GM06990 (cell line): ENCODE data around the gene EPAS1.

Experiments
- DNase-seq: peaks from one replicate; pipeline ENCODE4 v3.0.0-alpha.2; 2011; ENCODE audit not compliant: insufficient read length; ENCODE audit errors: extremely low read depth
- H3K27me3 ChIP-seq: replicated peaks from 2 replicates; pipeline ENCODE4 v1.6.0; 2011; ENCODE audit warnings: low read length; ENCODE audit not compliant: control insufficient read depth, insufficient read depth
- H3K36me3 ChIP-seq: 2 replicates; pipeline ENCODE4 v1.5.1; 2011; ENCODE audit warnings: low read length; ENCODE audit not compliant: control insufficient read depth, insufficient read depth
- H3K4me3 ChIP-seq: replicated peaks from 2 replicates; pipeline ENCODE4 v1.5.1; 2011; ENCODE audit warnings: low read depth, mild to moderate bottlenecking, control low read depth, low read length
- TF ChIP-seq, protein P1 (sequence below): IDR thresholded peaks from 2 replicates; pipeline ENCODE4 v1.5.1; 2011; ENCODE audit warnings: low read length, control low read depth, mild to moderate bottlenecking, inconsistent platforms; ENCODE audit not compliant: insufficient read depth, poor library complexity, severe bottlenecking

EPAS1 gene

GRCh38 chr2:46329803-46330775, 32.9 kb downstream of the EPAS1 start:
- TF ChIP-seq, protein P1, sequence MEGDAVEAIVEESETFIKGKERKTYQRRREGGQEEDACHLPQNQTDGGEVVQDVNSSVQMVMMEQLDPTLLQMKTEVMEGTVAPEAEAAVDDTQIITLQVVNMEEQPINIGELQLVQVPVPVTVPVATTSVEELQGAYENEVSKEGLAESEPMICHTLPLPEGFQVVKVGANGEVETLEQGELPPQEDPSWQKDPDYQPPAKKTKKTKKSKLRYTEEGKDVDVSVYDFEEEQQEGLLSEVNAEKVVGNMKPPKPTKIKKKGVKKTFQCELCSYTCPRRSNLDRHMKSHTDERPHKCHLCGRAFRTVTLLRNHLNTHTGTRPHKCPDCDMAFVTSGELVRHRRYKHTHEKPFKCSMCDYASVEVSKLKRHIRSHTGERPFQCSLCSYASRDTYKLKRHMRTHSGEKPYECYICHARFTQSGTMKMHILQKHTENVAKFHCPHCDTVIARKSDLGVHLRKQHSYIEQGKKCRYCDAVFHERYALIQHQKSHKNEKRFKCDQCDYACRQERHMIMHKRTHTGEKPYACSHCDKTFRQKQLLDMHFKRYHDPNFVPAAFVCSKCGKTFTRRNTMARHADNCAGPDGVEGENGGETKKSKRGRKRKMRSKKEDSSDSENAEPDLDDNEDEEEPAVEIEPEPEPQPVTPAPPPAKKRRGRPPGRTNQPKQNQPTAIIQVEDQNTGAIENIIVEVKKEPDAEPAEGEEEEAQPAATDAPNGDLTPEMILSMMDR: no peak
- H3K4me3 ChIP-seq: no peak overlapping the region
- H3K36me3 ChIP-seq: no peaks in the 10 kb centered on the region
- DNase-seq: no peak
- no peaks in the 10 kb centered on the region; the same call in 1 of the 2 replicates for H3K27me3 ChIP-seq

DNA sequence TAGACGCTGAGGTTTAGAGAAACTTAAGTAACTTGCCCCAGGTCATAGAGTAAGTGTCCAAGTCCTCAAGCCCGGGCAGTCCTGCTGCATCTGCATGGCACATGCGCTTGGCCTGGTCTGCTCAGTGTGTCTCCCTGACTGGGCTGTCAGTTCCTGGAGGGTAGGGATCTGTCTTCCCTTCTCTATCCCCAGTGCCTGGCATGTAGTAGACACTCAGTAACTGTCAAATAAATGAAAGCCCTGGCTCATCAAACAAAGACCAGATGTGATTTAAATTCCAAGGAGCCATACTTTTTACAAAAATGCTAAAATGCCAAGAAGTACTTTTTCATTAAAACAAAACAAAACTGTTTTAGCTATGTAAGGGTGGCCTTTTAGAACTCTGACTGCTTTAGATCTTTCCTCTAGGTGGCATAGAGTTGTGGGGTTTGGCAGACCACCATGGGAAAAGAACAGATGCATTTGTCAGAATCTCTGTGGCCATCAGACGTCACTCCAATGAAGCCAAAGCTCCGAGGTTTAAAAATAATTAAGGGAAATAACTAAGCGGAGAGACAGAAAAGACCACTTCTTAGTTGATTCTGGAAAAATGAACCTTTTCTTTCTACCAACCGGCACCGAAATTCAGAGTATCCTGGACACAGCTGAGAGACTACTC, 34.0 kb downstream of the EPAS1 start:
- TF ChIP-seq, protein P1: no peak
- Histone ChIP-seq H3K36me3 (no peaks in the 10 kb centered on the region), H3K4me3 (no peak overlapping the region), H3K27me3 (no peaks in the 10 kb centered on the region; the same call in 1 of the 2 replicates)
- DNase-seq: no peak

DNA sequence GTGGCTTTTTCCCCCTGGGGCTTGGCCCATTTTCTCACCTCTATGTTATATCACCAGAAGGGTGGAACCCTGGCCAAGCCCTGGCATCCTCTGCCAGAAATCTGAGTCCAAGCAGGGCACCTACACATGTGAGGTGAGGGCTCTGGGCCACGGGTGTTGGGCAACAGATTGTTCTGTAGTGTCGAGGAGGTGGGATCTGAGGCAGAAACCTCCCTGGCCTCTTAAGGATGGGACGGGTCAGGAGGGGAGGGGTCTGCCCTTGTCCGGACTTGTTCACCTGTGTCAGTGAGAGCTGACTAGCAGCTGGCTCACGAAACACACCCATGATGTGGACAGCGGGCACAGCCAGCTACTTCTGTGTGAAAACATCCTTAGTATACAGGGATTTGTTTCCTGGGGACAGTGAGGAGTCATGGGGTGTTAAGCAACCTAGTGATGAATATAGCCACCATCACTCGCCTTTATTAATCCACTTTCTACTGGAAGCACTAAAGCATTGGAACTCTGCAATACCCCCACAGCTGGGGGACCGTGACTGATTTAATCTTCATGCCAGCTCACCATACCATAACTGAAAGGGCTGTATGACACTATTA, 35.6 kb downstream of the EPAS1 start:
- Histone ChIP-seq H3K27me3 (no peaks in the 10 kb centered on the region; the same call in 1 of the 2 replicates), H3K36me3 (no peaks in the 10 kb centered on the region), H3K4me3 (no peak overlapping the region)
- DNase-seq: no peak
- TF ChIP-seq, protein P1: no peak

- Histone ChIP-seq H3K27me3 (no peaks in the 10 kb centered on the region; the same call in 1 of the 2 replicates), H3K4me3 (no peak overlapping the region), H3K36me3 (no peaks in the 10 kb centered on the region)
- DNase-seq: no peak
- TF ChIP-seq, protein P1: no peak
These were observed 36.7 kb downstream of the EPAS1 start for GRCh38 chr2:46333912-46334311.

DNA sequence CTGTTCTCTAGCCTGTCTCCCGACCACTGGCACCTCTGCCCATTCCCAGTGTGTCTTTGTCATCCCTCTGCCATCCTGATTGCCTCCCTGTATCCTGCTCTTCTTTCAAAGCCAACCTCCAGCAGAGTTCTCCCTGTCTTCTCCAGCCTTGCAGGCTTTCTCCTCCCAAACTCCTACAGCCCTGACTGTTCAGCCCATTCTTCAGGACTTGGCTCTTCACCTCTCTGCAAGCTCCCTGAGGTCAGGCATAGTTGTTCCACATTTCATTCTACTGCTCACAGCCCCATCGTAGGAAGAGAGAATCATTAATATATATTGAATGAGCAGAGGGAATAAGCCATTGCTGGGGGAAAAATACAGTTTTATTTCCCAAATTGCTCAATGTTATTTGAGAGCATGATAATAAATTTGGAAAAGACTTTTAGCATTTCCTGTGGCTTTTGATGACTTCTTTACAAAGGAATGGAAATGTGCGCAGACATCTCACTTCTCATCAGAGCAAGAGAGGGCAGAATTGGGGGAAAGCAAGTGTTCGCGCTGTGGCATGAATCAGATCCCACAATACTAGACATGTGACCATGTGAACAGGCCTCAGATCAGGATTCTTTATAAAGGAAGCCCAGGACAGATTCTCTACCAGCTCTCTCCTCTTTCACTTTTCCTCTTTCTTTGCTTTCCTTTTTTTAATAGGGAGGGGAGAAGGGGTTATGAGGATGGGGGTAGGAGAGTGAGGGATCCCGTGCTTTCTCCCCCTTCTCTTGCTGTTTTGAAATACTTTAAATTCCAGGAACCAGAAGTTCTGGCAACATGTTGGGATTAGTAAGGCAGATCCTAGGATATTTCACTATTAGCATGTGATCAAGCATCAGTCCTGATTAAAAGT, 37.4 kb downstream of the EPAS1 start:
- no peaks in the 10 kb centered on the region; the same call in 1 of the 2 replicates for H3K27me3 ChIP-seq
- H3K4me3 ChIP-seq: no peak overlapping the region
- TF ChIP-seq, protein P1: no peak
- no peaks in the 10 kb centered on the region for H3K36me3 ChIP-seq
- no peak for DNase-seq
